ENCODE measurements around the gene ACP5. TPM values are rescaled to one million over a fixed set of nuclear protein-coding genes. Genes with fewer than 3 reads are reported as not detected.

The ACP5 gene
- total and polyA plus RNA-seq, 7 donors, result 0.44 to 2.7 (median 1.3) TPM

- ATAC-seq (no peak), DNase-seq (no peak)
- WGBS, 3 donors, result 85 to 90% (median 89%) methylated on average over 8 of the region's 8 CpGs
- Histone ChIP-seq H3K4me1 (peaks cover 10% of the 10 kb centered on the region), H3K9me3 (no peaks in the 10 kb centered on the region), H3K36me3 (ENCODE audit: insufficient read depth in 1 of 2, low read depth in 1 of 2) (peaks cover 0 to 6% of the 10 kb centered on the region in 2 donors), H3K4me3 (no peak overlapping the region), H3K27me3 (ENCODE audit: insufficient read depth in 3 of 3, low read length in 2 of 3) (no peaks in the 10 kb centered on the region), H3K27ac (no peak overlapping the region)
- intact Hi-C loops (cut with DNase I), result no loop called here
- TF ChIP-seq CTCF (IDR thresholded peaks at IDR 0.05), result no peak
Measured at GRCh38 chr19:11563532-11563931, 13.9 kb downstream of the ACP5 start.

- Histone ChIP-seq H3K36me3 (ENCODE audit: insufficient read depth in 1 of 2, low read depth in 1 of 2) (peaks cover 0 to 6% of the 10 kb centered on the region in 2 donors), H3K27ac (no peak overlapping the region), H3K9me3 (no peaks in the 10 kb centered on the region), H3K4me3 (peak overlapping the region; percentile 85), H3K4me1 (peaks cover 23% of the 10 kb centered on the region), H3K27me3 (ENCODE audit: insufficient read depth in 3 of 3, low read length in 2 of 3) (no peaks in the 10 kb centered on the region)
- peak; percentile 50 for TF ChIP-seq CTCF (IDR thresholded peaks at IDR 0.05)
- intact Hi-C loops (cut with DNase I), result no loop called here
- 16 to 24% (median 21%) methylated on average over 9 of the region's 9 CpGs for WGBS, 3 donors
- DNase-seq (no peak), ATAC-seq (peak in 2 of 4 donors; percentile 42 to 47)
Measured at GRCh38 chr19:11560404-11561051, 16.9 kb downstream of the ACP5 start.

- 2 to 3% (median 2%) methylated on average over 55 to 57 of the region's 57 CpGs for WGBS, 3 donors
- H3K9me3 ChIP-seq, result no peaks in the 10 kb centered on the region
- H3K4me1 ChIP-seq, result peaks cover 23% of the 10 kb centered on the region
- ATAC-seq (peak; percentile 99), DNase-seq (peak; percentile 98 to 99)
- intact Hi-C loops (cut with DNase I), result no loop called here
- TF ChIP-seq CTCF (IDR thresholded peaks at IDR 0.05), result no peak
- H3K27ac ChIP-seq, result peak within 1 kb of the TSS; percentile 83
- peak within 1 kb of the TSS; percentile 85 for H3K4me3 ChIP-seq
- H3K36me3 ChIP-seq (ENCODE audit: insufficient read depth in 1 of 2, low read depth in 1 of 2), result peaks cover 0 to 9% of the 10 kb centered on the region in 2 donors
- no peaks in the 10 kb centered on the region for H3K27me3 ChIP-seq (ENCODE audit: insufficient read depth in 3 of 3, low read length in 2 of 3)
Measured at GRCh38 chr19:11558881-11559828, 18.3 kb downstream of the ACP5 start, which contains the start of gene ELOF1. Gene ELOF1, minus strand, starts transcription at chr19:11559230. Its CDS starts 4,883 bp downstream, at chr19:11554347.

GRCh38 chr19:11556634-11557420, 20.6 kb downstream of the ACP5 start:
- Histone ChIP-seq H3K9me3 (no peaks in the 10 kb centered on the region), H3K27ac (no peak overlapping the region), H3K36me3 (ENCODE audit: insufficient read depth in 1 of 2, low read depth in 1 of 2) (peaks cover 0 to 27% of the 10 kb centered on the region in 2 donors), H3K4me1 (peaks cover 23% of the 10 kb centered on the region), H3K27me3 (ENCODE audit: insufficient read depth in 3 of 3, low read length in 2 of 3) (no peaks in the 10 kb centered on the region), H3K4me3 (no peak overlapping the region)
- ATAC-seq (no peak), DNase-seq (no peak)
- TF ChIP-seq CTCF (IDR thresholded peaks at IDR 0.05), result no peak
- 61 to 69% (median 66%) methylated on average over 4 of the region's 4 CpGs for WGBS, 3 donors
- intact Hi-C loops (cut with DNase I), result no loop called here

All from psoas muscle (tissue), 8 donors.